Measurements from ENCODE around the gene AMFR. TPM values are rescaled to one million over a fixed set of nuclear protein-coding genes. Genes with fewer than 3 reads are reported as not detected.

AMFR gene
- total RNA-seq, 2 donors from 2014 or later: 68.7 to 92.4 TPM

- no peak for TF ChIP-seq CTCF (IDR thresholded peaks at IDR 0.05)
- H3K4me3 ChIP-seq: no peak overlapping the region
- H3K36me3 ChIP-seq: no peaks in the 10 kb centered on the region
- H3K27me3 ChIP-seq: no peaks in the 10 kb centered on the region
- H3K9me3 ChIP-seq: no peaks in the 10 kb centered on the region
- DNase-seq: no peak
- no peaks in the 10 kb centered on the region for H3K4me1 ChIP-seq
- H3K27ac ChIP-seq: no peak overlapping the region
- H3K9ac ChIP-seq (ENCODE audit: low read depth in 2 of 2, low read length in 2 of 2): no peak overlapping the region
- intact Hi-C loops (cut with DNase I): no loop called here
Measured at GRCh38 chr16:56349086-56349415, 76.3 kb downstream of the AMFR start.

GRCh38 chr16:56348168-56349085 is 76.9 kb downstream of the AMFR start:
- Histone ChIP-seq H3K9me3 (no peaks in the 10 kb centered on the region), H3K27ac (no peak overlapping the region), H3K36me3 (no peaks in the 10 kb centered on the region), H3K4me1 (no peaks in the 10 kb centered on the region), H3K4me3 (no peak overlapping the region), H3K27me3 (no peaks in the 10 kb centered on the region), H3K9ac (ENCODE audit: low read depth in 2 of 2, low read length in 2 of 2) (no peak overlapping the region)
- intact Hi-C loops (cut with DNase I): no loop called here
- no peak for DNase-seq
- TF ChIP-seq CTCF (IDR thresholded peaks at IDR 0.05): no peak

- Histone ChIP-seq H3K27ac (no peak overlapping the region), H3K9ac (ENCODE audit: low read depth in 2 of 2, low read length in 2 of 2) (no peak overlapping the region), H3K36me3 (no peaks in the 10 kb centered on the region), H3K4me1 (no peaks in the 10 kb centered on the region), H3K27me3 (no peaks in the 10 kb centered on the region), H3K9me3 (no peaks in the 10 kb centered on the region), H3K4me3 (no peak overlapping the region)
- no peak for DNase-seq
- TF ChIP-seq CTCF (IDR thresholded peaks at IDR 0.05): no peak
- intact Hi-C loops (cut with DNase I): no loop called here
Measured at GRCh38 chr16:56347670-56348069, 77.7 kb downstream of the AMFR start.

- intact Hi-C loops (cut with DNase I): no loop called here
- Histone ChIP-seq H3K4me1 (no peaks in the 10 kb centered on the region), H3K27me3 (no peaks in the 10 kb centered on the region), H3K9ac (ENCODE audit: low read depth in 2 of 2, low read length in 2 of 2) (no peak overlapping the region), H3K36me3 (no peaks in the 10 kb centered on the region), H3K9me3 (no peaks in the 10 kb centered on the region), H3K4me3 (no peak overlapping the region), H3K27ac (no peak overlapping the region)
- no peak for DNase-seq
- no peak for TF ChIP-seq CTCF (IDR thresholded peaks at IDR 0.05)
Measured at GRCh38 chr16:56347166-56347565, 78.2 kb downstream of the AMFR start.

GRCh38 chr16:56346131-56346890 is 79.0 kb downstream of the AMFR start:
- Histone ChIP-seq H3K27me3 (no peaks in the 10 kb centered on the region), H3K36me3 (no peaks in the 10 kb centered on the region), H3K4me1 (no peaks in the 10 kb centered on the region), H3K9ac (ENCODE audit: low read depth in 2 of 2, low read length in 2 of 2) (no peak overlapping the region), H3K4me3 (no peak overlapping the region), H3K27ac (no peak overlapping the region), H3K9me3 (no peaks in the 10 kb centered on the region)
- no peak for DNase-seq
- intact Hi-C loops (cut with DNase I): no loop called here
- no peak for TF ChIP-seq CTCF (IDR thresholded peaks at IDR 0.05)
